ENCODE measurements around the gene UPF1.

DNA sequence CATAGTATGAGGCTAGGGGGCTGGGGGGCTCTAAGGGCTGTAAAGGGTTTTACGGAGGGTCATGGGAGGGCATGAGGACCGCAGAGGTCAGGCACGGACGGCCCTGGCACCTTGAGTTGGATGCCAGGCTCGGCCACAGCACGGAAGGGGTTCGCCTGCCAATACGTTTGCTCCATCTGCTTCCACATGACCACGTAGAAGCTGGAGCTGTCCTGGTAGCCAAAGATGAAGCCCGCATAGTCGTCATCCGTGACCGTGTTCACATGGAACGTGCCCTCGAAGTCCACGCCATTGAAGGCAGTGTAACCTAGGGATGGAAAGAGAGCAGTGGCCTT, 47.0 kb upstream of the UPF1 start:
- TF ChIP-seq, protein P1, sequence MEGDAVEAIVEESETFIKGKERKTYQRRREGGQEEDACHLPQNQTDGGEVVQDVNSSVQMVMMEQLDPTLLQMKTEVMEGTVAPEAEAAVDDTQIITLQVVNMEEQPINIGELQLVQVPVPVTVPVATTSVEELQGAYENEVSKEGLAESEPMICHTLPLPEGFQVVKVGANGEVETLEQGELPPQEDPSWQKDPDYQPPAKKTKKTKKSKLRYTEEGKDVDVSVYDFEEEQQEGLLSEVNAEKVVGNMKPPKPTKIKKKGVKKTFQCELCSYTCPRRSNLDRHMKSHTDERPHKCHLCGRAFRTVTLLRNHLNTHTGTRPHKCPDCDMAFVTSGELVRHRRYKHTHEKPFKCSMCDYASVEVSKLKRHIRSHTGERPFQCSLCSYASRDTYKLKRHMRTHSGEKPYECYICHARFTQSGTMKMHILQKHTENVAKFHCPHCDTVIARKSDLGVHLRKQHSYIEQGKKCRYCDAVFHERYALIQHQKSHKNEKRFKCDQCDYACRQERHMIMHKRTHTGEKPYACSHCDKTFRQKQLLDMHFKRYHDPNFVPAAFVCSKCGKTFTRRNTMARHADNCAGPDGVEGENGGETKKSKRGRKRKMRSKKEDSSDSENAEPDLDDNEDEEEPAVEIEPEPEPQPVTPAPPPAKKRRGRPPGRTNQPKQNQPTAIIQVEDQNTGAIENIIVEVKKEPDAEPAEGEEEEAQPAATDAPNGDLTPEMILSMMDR (IDR thresholded peaks at IDR 0.05; ENCODE audit: insufficient read depth, low read length, poor library complexity, severe bottlenecking): no peak
- TF ChIP-seq EZH2phosphoT487 (conservative IDR thresholded peaks at IDR 0.05; ENCODE audit: low read length): no peak
